ENCODE results near the gene DDX4.

DNA sequence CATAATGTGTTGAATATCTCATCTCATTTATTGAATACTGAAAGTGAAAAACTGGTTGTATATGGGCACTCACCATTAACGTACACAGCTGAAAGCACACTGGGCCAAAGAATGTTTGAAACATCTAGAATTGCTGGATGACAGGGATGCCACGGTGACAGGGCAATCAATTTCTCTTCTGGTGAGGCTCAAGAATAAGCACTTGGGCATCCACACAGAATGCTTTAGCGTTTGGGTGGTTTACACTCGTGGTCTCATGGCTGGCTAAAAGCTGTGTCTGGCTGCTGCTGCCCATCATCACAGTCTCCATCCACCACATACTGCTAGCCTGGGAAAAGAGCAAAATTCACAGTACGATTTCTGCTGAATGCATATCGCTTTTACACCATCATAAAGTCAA is 82.6 kb downstream of the DDX4 start:
- TF ChIP-seq, protein P1, sequence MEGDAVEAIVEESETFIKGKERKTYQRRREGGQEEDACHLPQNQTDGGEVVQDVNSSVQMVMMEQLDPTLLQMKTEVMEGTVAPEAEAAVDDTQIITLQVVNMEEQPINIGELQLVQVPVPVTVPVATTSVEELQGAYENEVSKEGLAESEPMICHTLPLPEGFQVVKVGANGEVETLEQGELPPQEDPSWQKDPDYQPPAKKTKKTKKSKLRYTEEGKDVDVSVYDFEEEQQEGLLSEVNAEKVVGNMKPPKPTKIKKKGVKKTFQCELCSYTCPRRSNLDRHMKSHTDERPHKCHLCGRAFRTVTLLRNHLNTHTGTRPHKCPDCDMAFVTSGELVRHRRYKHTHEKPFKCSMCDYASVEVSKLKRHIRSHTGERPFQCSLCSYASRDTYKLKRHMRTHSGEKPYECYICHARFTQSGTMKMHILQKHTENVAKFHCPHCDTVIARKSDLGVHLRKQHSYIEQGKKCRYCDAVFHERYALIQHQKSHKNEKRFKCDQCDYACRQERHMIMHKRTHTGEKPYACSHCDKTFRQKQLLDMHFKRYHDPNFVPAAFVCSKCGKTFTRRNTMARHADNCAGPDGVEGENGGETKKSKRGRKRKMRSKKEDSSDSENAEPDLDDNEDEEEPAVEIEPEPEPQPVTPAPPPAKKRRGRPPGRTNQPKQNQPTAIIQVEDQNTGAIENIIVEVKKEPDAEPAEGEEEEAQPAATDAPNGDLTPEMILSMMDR (IDR thresholded peaks at IDR 0.05) = no peak
- no peak for TF ChIP-seq POLR2A (IDR thresholded peaks at IDR 0.05)

Measured in esophagus squamous epithelium (tissue), 4 donors.